HG03457 (cell line): ENCODE data around the gene PTPN6.
A peak's percentile ranks its signal among the peaks of the same experiment; 100 is the strongest.

ENCODE experiments used
- ATAC-seq: cut with Tn5 transposase; IDR thresholded peaks from one replicate; pipeline ENCODE4 v1.9.1; 2021; ENCODE audit warnings: moderate number of reproducible peaks; ENCODE audit not compliant: unreplicated experiment

PTPN6 gene

DNA sequence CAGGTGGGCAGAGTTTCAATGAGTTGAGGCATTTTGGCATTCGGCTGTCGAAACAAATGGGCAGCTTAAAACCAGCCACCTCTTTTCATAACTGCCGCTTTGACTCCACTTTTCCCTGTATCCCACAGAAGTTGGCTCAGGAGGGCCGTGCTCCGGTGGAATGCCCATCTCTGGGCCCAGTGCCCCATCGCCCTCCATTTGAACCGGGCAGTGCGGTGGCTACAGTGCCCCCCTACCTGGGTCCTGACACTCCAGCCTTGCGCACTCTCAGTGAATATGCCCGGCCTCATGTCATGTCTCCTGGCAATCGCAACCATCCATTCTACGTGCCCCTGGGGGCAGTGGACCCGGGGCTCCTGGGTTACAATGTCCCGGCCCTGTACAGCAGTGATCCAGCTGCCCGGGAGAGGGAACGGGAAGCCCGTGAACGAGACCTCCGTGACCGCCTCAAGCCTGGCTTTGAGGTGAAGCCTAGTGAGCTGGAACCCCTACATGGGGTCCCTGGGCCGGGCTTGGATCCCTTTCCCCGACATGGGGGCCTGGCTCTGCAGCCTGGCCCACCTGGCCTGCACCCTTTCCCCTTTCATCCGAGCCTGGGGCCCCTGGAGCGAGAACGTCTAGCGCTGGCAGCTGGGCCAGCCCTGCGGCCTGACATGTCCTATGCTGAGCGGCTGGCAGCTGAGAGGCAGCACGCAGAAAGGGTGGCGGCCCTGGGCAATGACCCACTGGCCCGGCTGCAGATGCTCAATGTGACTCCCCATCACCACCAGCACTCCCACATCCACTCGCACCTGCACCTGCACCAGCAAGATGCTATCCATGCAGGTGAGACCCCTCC is 12.6 kb upstream of the PTPN6 start:
- ATAC-seq = no peak

DNA sequence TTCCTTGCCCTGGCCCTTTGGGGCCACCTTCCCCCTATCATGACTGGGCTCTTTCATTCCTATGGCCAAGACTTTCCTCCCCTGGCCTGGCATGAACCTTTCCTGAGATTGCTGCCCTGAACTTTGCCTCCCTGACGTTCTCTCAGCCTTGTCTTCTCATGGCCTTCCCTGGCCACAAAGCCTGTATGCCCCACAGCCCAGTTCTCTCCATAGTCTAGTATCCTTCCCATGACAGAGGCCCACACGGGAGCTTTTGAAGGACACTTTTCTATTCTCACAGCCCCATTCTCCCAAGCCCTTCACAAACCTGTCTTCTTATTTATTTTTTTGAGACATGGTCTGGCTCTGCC is 12.0 kb upstream of the PTPN6 start:
- ATAC-seq = no peak

GRCh38 chr12:6941267-6941666 is 9.9 kb upstream of the PTPN6 start:
- ATAC-seq = no peak

GRCh38 chr12:6941782-6942181 is 9.4 kb upstream of the PTPN6 start:
- no peak for ATAC-seq

- ATAC-seq = no peak
Measured at GRCh38 chr12:6942331-6942665, 8.9 kb upstream of the PTPN6 start.

DNA sequence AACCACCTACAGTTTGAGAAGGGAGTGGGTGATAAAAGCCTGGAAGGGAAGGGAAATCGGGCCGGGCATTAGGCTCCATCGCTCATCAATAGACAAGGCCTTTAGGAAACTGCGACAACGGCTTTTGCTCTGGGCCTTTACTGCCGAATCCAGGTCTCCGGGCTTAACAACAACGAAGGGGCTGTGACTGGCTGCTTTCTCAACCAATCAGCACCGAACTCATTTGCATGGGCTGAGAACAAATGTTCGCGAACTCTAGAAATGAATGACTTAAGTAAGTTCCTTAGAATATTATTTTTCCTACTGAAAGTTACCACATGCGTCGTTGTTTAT is 7.8 kb upstream of the PTPN6 start:
- peak; percentile 23 for ATAC-seq

DNA sequence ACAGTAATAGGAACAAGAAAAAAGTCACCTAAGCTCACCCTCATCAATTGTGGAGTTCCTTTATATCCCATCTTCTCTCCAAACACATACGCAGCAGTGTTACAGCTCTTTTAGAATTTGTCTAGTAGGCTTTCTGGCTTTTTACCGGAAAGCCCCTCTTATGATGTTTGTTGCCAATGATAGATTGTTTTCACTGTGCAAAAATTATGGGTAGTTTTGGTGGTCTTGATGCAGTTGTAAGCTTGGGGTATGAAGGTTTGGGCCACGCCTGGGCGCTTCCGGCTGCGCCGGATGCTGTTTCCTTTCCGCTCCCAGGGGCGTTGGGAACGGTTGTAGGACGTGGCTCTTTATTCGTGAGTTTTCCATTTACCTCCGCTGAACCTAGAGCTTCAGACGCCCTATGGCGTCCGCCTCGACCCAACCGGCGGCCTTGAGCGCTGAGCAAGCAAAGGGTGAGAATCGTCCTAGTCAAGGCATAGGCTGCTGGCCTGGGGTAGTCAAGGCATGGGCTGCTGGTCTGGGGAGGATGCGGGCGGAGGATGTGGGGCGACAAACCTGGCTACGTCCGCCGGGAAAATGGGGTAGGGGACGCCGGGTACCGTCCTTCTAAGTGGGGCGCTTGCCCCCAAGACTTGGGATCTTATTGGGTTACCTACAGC is 7.3 kb upstream of the PTPN6 start, which contains the start of the genes C12orf57 and RNU7-1:
TSS of gene C12orf57 (plus strand) at position 301 of the 659 bp plus-strand sequence. CDS start at position 401, 100 bp downstream.
TSS of gene RNU7-1 (plus strand) at position 95 of the 659 bp plus-strand sequence.
- ATAC-seq = peak; percentile 31

DNA sequence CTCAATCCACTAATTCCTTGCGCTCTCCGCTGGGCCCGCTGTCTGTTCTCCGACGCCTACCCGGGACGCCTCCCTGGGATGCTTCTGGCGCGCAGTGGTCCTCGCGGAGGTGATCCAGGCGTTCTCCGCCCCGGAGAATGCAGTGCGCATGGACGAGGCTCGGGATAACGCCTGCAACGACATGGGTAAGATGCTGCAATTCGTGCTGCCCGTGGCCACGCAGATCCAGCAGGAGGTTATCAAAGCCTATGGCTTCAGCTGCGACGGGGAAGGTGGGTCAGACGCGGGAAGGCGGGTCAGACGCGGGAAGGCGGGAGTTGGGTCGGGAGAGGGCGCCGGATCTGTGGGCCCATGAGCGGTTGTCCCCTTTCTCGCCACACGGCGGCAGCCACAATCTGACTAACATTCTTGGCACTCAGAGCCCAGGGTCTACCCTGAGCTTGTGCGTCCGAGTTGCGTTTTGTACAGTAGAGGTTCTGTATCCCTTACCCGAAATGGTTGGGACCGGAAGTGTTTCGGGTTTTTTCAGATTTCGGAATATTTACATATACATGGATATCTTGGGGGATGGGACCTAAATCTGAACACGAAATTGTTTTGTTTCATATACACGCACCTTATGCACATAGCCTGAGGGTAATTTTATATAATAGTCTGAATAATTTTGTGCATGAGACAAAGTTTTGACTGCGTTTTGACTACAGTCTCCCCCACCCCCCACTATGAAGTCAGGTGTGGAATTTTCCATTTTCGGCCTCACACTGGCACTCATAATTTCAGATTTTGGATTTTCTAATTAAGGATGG is 6.6 kb upstream of the PTPN6 start:
- peak; percentile 33 for ATAC-seq

GRCh38 chr12:6945613-6946012 is 5.5 kb upstream of the PTPN6 start:
- ATAC-seq = no peak

GRCh38 chr12:6946033-6946919 is 4.9 kb upstream of the PTPN6 start:
- no peak for ATAC-seq

DNA sequence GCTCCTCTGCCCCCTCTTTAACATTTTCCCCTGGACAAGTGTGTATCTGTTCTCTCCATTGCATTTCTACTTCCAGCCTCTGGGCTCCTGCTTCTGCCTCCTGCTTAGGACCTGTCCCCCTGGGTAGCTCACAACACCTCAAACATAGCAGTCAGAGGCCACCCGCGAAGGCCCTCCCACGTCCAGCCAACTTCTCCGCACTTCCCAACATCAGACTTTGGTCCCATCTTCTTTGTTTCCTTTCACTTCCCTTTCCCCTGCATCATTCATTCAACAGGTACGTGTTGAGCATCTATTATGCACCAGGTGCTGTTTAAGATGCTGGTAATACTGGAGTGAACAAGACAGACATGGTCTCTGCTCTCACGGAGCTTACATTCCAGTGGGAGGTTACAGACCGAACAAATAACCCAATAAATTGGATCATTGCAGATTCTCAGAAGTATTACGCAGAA is 4.2 kb upstream of the PTPN6 start:
- ATAC-seq = no peak

GRCh38 chr12:6947615-6948014 is 3.5 kb upstream of the PTPN6 start:
- no peak for ATAC-seq

DNA sequence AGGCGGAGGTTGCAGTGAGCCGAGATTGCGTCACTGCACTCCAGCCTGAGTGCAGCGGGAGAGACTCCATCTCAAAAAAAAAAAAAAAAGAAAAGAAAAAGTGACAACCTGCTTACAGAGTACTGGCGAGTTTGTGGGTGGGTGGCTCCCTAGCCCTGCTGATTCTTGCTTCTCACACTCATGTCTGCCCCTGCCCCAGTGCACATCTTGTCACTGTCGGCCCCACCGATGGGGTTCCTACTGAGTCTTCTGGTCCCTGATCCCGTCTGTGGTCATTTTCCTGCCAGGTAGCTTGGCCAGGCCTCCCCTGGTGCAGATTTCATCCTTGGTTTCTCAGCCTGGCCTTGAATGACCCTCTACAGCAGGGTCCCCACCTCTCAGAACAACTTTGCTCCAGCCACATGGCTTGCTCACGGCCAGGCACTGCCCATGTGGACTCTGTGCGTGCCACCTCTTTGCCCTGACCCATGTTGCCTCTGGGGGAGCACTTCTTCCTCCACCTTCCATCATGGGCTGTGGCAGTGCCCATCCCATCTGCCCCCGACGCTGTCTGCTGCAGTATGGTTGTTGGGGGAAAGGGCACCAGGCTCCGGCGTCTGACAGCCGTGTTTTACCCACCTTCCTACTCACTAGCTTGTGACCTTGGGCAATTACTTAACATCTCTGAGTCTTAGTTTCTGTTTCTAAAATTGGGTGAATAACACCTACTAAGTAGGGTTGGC is 2.1 kb upstream of the PTPN6 start:
- ATAC-seq = no peak

- no peak for ATAC-seq
Measured at GRCh38 chr12:6950401-6950801, 755 bp upstream of the PTPN6 start.

GRCh38 chr12:6951551-6952120 is 480 bp downstream of the PTPN6 start:
- ATAC-seq = no peak

DNA sequence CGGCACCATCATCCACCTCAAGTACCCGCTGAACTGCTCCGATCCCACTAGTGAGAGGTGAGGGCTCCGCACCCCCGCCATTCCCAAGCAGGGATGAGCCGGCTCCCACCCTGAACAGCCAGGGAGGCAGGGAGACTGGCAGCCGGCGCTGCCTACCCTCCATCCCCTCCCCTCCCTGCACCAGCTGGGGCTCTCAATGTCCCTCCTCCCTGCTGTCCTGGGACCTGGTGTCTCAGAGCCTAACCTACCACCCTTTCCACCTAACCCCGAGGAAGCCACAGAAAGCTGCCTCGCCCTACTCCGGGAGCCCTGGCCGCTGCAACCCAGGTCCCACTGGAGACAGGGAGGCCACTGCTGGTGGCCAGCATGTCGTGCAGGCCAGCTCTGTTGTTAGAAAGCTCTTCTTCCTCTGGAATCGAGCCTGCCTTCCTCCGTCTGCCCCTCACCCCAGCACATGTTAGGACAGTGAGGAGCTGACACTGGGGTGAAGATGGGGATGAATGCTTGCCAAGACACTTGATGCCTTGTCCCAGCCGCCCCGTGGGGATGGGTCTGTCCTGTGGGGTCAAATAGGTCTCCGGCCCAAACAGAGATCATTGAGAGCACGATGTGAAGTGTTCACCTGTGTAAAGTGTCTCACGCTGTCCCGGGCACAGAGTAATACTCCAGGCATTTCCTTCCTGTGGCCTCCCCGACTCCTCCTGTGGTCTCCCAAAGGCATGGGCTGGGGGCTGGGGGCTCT is 1.1 kb downstream of the PTPN6 start:
- no peak for ATAC-seq

DNA sequence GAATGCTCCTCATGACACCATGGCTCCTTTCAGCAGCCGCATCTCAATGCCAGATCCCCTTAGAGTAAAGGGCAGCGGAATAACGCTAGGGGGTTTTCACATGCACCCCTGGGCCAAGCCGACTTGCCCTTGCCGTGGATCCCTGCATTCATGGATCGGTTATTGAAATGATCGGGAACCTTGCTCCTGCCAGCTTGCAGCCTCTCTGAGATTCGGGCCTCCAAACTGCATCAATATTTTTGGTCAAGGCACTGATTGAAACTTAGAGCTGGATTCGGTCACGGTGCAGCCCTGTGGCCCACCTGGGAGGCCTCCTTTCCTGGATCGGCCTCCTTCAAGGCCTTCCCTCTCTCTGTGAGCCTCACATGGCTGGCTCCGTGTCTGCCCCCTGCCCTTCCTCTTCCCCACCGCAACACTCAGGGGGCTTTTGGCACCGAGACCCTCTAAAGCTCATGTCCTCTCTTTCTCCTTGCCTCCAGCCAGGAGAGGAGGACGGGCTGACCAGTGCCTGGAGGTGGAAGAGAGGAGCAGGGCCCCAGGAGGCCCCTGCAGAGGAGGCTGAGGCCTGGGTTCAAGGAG is 1.8 kb downstream of the PTPN6 start:
- ATAC-seq = no peak

DNA sequence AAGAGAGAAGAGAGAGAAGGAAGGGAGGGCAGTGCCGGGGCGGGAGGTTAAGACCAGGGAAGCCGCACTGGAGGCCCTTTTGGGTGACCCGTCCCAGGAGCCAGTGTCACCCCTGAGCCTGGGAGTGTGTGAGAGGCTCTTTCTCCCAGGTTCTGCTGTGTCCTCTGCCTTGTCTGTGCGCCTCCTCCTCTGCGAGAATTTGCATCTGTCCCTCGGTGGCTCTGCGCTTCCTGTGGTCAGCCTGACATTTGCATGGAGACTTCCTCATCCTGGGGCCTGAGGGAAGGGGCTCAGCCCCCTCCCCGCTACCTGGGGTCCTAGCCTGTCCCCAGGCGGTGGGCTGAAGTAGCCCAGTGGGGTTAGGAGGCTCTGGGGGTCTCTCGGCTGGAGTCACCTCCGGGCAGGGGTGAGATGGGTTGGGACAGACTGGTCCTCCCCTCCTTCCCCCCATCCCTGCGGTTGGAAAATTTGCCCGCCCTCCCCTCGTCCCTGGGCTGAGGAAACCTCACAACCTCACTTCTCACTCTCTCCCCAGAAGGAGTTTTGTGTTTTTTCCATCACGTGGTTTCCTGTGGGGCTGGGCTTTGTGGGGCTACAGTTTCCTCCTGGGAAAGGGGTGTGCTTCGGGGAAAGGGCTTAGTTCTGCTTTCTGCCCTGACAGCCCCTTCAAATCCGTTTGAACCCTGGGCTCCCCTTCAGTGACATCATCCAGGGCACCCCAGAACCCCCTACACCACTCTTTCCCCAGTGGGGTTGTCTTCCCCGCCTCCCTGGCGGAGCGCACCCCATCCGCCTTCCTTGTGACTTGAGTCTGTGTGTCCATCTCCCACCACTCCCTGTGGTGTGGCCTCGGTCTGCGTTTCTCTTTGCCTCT is 2.5 kb downstream of the PTPN6 start:
- ATAC-seq = no peak
